ENCODE measurements around the gene MSL1.

DNA sequence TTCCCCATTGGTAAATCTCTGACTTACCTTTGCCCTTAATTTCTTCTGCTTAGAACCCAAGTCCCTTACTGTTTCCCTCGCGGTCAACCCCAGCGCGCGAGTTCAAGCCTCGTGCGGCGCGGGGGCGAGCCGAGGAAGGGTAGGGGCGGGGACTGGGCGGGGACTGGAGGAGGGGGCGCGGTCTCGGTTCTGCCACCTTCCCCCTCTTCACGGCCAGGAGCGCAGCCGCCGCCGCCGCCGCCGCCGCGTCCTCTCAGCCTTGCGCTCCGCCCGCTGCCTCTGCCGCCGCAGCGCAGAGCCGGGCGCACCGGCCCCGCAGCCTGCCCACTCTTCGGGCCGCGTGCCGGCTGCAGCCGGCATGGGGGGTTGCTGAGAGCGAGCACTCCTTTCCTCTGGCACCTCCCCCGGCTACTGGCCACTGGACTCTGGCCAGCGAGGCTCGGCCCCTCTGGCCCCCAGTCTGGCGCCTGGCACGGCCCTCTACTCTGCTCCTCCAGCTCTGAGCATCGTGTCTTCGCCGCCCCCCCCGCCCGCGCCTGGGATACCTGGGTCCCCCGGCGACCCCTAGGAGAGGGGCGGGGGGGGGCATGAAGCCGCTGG is 55.6 kb downstream of the MSL1 start, which contains the start of gene RAPGEFL1:
- TF ChIP-seq, protein P1, sequence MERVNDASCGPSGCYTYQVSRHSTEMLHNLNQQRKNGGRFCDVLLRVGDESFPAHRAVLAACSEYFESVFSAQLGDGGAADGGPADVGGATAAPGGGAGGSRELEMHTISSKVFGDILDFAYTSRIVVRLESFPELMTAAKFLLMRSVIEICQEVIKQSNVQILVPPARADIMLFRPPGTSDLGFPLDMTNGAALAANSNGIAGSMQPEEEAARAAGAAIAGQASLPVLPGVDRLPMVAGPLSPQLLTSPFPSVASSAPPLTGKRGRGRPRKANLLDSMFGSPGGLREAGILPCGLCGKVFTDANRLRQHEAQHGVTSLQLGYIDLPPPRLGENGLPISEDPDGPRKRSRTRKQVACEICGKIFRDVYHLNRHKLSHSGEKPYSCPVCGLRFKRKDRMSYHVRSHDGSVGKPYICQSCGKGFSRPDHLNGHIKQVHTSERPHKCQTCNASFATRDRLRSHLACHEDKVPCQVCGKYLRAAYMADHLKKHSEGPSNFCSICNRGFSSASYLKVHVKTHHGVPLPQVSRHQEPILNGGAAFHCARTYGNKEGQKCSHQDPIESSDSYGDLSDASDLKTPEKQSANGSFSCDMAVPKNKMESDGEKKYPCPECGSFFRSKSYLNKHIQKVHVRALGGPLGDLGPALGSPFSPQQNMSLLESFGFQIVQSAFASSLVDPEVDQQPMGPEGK (CRISPR knock-in tag; IDR thresholded peaks at IDR 0.05; ENCODE audit: borderline replicate concordance) = peak; percentile 69; the same call in 1 of the 2 replicates
- TF ChIP-seq, protein P2, sequence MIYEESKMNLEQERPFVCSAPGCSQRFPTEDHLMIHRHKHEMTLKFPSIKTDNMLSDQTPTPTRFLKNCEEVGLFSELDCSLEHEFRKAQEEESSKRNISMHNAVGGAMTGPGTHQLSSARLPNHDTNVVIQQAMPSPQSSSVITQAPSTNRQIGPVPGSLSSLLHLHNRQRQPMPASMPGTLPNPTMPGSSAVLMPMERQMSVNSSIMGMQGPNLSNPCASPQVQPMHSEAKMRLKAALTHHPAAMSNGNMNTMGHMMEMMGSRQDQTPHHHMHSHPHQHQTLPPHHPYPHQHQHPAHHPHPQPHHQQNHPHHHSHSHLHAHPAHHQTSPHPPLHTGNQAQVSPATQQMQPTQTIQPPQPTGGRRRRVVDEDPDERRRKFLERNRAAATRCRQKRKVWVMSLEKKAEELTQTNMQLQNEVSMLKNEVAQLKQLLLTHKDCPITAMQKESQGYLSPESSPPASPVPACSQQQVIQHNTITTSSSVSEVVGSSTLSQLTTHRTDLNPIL (CRISPR knock-in tag; IDR thresholded peaks at IDR 0.05; ENCODE audit: low read depth) = no peak
- no peak for TF ChIP-seq ISL1 (CRISPR knock-in tag; IDR thresholded peaks at IDR 0.05)
- no peak for TF ChIP-seq ARNTL (CRISPR knock-in tag; IDR thresholded peaks at IDR 0.05; ENCODE audit: borderline replicate concordance, low read depth)
- TF ChIP-seq CSDC2 (CRISPR knock-in tag; IDR thresholded peaks at IDR 0.05) = no peak
- TF ChIP-seq ZFP3 (CRISPR knock-in tag; IDR thresholded peaks at IDR 0.05) = no peak
